SH-SY5Y (cell line): ENCODE data around the gene CNPPD1.

Source experiments
- GATA2 ChIP-seq: IDR thresholded peaks from 2 replicates; pipeline ENCODE4 v1.6.1; 2011; ENCODE audit warnings: mild to moderate bottlenecking, low read depth, low read length
- GATA3 ChIP-seq: IDR thresholded peaks from 2 replicates; pipeline ENCODE4 v1.6.1; 2011; ENCODE audit warnings: low read depth, mild to moderate bottlenecking, low read length, moderate library complexity

Gene CNPPD1

DNA sequence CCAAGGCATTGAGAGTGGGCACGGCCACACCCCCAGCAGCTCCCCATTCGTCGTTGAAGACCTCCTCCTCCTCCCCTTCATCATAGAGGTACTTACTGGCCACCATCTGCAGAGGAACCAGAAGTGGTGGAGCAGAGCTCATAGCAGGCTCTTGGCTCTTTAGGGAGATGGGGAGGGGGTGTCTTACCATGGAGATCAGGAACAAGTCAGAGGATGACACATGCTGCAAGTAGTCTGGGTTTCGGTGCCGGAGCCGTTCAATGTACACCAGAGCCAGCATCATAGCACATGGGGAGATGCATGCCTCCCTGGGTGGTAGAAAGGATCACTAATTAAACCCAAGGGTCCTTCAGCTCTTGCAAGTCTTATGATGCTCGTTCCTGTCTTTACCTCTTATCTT lies 1.9 kb downstream of the CNPPD1 start:
- TF ChIP-seq GATA2 (no peak), GATA3 (no peak)

DNA sequence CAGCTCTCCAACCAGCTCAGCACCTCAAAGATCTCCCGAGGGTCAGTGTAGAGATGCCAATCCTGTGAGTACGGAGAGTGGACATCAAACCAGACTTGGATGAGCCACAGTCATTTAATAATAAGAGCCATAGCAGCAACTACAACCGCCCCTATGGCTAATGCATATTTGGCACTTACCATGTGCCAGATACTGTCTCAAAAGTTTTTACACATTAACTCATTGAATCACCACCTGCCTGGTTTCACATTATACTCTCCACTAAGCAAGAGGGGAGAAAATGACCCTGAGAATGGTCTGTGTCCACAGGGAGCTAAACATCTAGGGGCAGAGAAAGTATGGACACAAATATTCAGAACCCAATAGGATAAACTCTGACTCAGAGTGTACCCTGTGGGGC lies 2.6 kb downstream of the CNPPD1 start:
- TF ChIP-seq GATA2, result no peak
- TF ChIP-seq GATA3, result no peak

- TF ChIP-seq GATA2 (no peak), GATA3 (no peak)
Observed at GRCh38 chr2:219173176-219173575, 3.5 kb downstream of the CNPPD1 start.

- no peak for TF ChIP-seq GATA2
- no peak for TF ChIP-seq GATA3
Observed at GRCh38 chr2:219172231-219173154, 4.2 kb downstream of the CNPPD1 start.

GRCh38 chr2:219171231-219171651 lies 5.5 kb downstream of the CNPPD1 start:
- TF ChIP-seq GATA3 (no peak), GATA2 (no peak)

- TF ChIP-seq GATA3 (no peak), GATA2 (no peak)
Observed at GRCh38 chr2:219169930-219170654, 6.6 kb downstream of the CNPPD1 start, which contains the start of gene SLC23A3. TSS of gene SLC23A3 (minus strand) at chr2:219170029. CDS start at chr2:219169984, 45 bp downstream.

- TF ChIP-seq GATA3 (no peak), GATA2 (no peak)
Observed at GRCh38 chr2:219168932-219169331, 7.8 kb downstream of the CNPPD1 start.

- TF ChIP-seq GATA2, result no peak
- no peak for TF ChIP-seq GATA3
Observed at GRCh38 chr2:219168526-219168925, 8.2 kb downstream of the CNPPD1 start.

- TF ChIP-seq GATA2 (no peak), GATA3 (no peak)
Observed at GRCh38 chr2:219167997-219168396, 8.7 kb downstream of the CNPPD1 start.

GRCh38 chr2:219165058-219165911 lies 11.4 kb downstream of the CNPPD1 start:
- TF ChIP-seq GATA2 (no peak), GATA3 (no peak)

- no peak for TF ChIP-seq GATA2
- TF ChIP-seq GATA3, result no peak
Observed at GRCh38 chr2:219163156-219163555, 13.6 kb downstream of the CNPPD1 start.

- TF ChIP-seq GATA2 (no peak), GATA3 (no peak)
Observed at GRCh38 chr2:219161097-219161496, 15.6 kb downstream of the CNPPD1 start.

- no peak for TF ChIP-seq GATA2
Observed at GRCh38 chr2:219160186-219161017, 16.3 kb downstream of the CNPPD1 start, which contains the start of gene NHEJ1. TSS of gene NHEJ1 (minus strand) at chr2:219160815. CDS start at chr2:219158362, 2,453 bp downstream.

- TF ChIP-seq GATA3 (no peak), GATA2 (no peak)
Observed at GRCh38 chr2:219159771-219160185, 16.9 kb downstream of the CNPPD1 start.
